VCaP (cell line): ENCODE measurements around the gene CHMP1A.

Source experiments
- H3K27ac ChIP-seq: fragments of 450-650 bp; 2 replicates; pipeline ENCODE4 v1.5.1; 2017
- CTCF ChIP-seq: fragments of 450-650 bp; conservative IDR thresholded peaks from 2 replicates; pipeline ENCODE4 v1.5.1; 2017; ENCODE audit warnings: mild to moderate bottlenecking, moderate library complexity

CHMP1A gene

GRCh38 chr16:89657442-89658220 is at the start of gene CHMP1A, which contains the start of gene SPATA33:
Gene CHMP1A (minus strand): TSS chr16:89657708. CDS start chr16:89657588, 120 bp downstream.
Gene SPATA33 (plus strand): TSS chr16:89657836. CDS start chr16:89657912, 76 bp downstream.
- peak within 1 kb of the TSS; percentile 43; the same call in 1 of the 2 replicates for H3K27ac ChIP-seq
- TF ChIP-seq CTCF, result no peak

- no peak overlapping the region for H3K27ac ChIP-seq
- TF ChIP-seq CTCF, result no peak
These were observed 49.2 kb upstream of the CHMP1A start for GRCh38 chr16:89706518-89707260.

GRCh38 chr16:89705006-89705405 is 47.5 kb upstream of the CHMP1A start:
- no peak for TF ChIP-seq CTCF
- H3K27ac ChIP-seq, result no peak overlapping the region

- TF ChIP-seq CTCF, result no peak
- no peak overlapping the region for H3K27ac ChIP-seq
These were observed 46.8 kb upstream of the CHMP1A start for GRCh38 chr16:89704281-89704680.

GRCh38 chr16:89701425-89702406 is 44.2 kb upstream of the CHMP1A start, which contains the start of gene SPATA2L:
Gene SPATA2L (minus strand): TSS chr16:89701705. CDS start chr16:89701232, 473 bp downstream.
- H3K27ac ChIP-seq, result peak within 1 kb of the TSS; percentile 53

More at GRCh38 chr16:89701425-89702406, 44.2 kb upstream of the CHMP1A start, which contains the start of gene SPATA2L:
- TF ChIP-seq CTCF, result no peak; the same call in 1 of the 2 replicates
